H1 (cell line): ENCODE results near the gene BPIFB4. TPM values are rescaled to one million over a fixed set of nuclear protein-coding genes. Genes with fewer than 3 reads are reported as not detected.

Experiments
- CTCF ChIA-PET: fragments of 300-600 bp; sonication (Branson Sonifier 250); formaldehyde crosslinking; loops from one replicate; lab custom pipeline; 2021; ENCODE audit not compliant: partially characterized antibody; lab: Charles Lee
- POLR2A ChIA-PET: fragments of 300-600 bp; sonication (Branson Sonifier 250); formaldehyde crosslinking; loops from one replicate; lab custom pipeline; 2021; ENCODE audit warnings: inconsistent platforms; ENCODE audit not compliant: partially characterized antibody; lab: Charles Lee
- DNase-seq, 2 experiments: peaks; one replicate each; pipeline versions ENCODE4 v3.0.0 to v3.0.0-alpha.2; 2010 to 2022; ENCODE audit warnings: low spot score in 2 of 2, low read depth in 1 of 2, mixed read lengths in 1 of 2
- FAIRE-seq: peaks from 2 replicates; lab custom pipeline; 2011; peaks lifted over from hg19 to GRCh38; lab: Jason Lieb, UNC
- H2AFZ ChIP-seq: 2 replicates; pipeline ENCODE4 v1.8.1; 2012; ENCODE audit warnings: low read length, inconsistent platforms
- H2AK5ac ChIP-seq: 2 replicates; pipeline ENCODE4 v1.6.1; 2013; ENCODE audit warnings: low read depth, low read length
- H2BK120ac ChIP-seq: replicated peaks from 2 replicates; pipeline ENCODE3; 2013; ENCODE audit warnings: low read depth, low read length, inconsistent platforms
- H2BK12ac ChIP-seq: 2 replicates; pipeline ENCODE4 v1.6.1; 2013; ENCODE audit warnings: low read depth, low read length
- H2BK15ac ChIP-seq: 2 replicates; pipeline ENCODE4 v1.6.1; 2013; ENCODE audit warnings: low read length
- H2BK20ac ChIP-seq: 2 replicates; pipeline ENCODE4 v1.6.1; 2013; ENCODE audit warnings: low read length
- H2BK5ac ChIP-seq: 2 replicates; pipeline ENCODE4 v1.6.1; 2013; ENCODE audit warnings: low read depth, low read length
- H3K14ac ChIP-seq: 2 replicates; pipeline ENCODE4 v1.6.1; 2013; ENCODE audit warnings: inconsistent platforms; ENCODE audit not compliant: insufficient read length
- H3K18ac ChIP-seq: 2 replicates; pipeline ENCODE4 v1.6.1; 2013; ENCODE audit warnings: low read length; ENCODE audit errors: extremely low read depth
- H3K23ac ChIP-seq: 2 replicates; pipeline ENCODE4 v1.6.1; 2013; ENCODE audit warnings: inconsistent platforms; ENCODE audit not compliant: insufficient read length
- H3K23me2 ChIP-seq: 2 replicates; pipeline ENCODE4 v1.6.1; 2013; ENCODE audit warnings: low read depth, low read length
- H3K27ac ChIP-seq: 2 replicates; pipeline ENCODE4 v1.6.1; 2011; ENCODE audit warnings: low read depth, low read length, inconsistent platforms
- H3K27me3 ChIP-seq, 4 experiments: replicated peaks in 1 of 4; 1 replicate in 1 of 4; 2 replicates in 3 of 4; pipeline versions ENCODE4 v1.6.1 to v1.8.1; 2011 to 2013; ENCODE audit warnings: low read length in 3 of 4, mild to moderate bottlenecking in 3 of 4, inconsistent platforms in 2 of 4, mixed read lengths in 2 of 4, moderate library complexity in 1 of 4; ENCODE audit not compliant: control insufficient read depth in 3 of 4, insufficient read depth in 3 of 4; ENCODE audit errors: extremely low read depth in 1 of 4
- H3K36me3 ChIP-seq, 4 experiments: 2 replicates each; pipeline versions ENCODE4 v1.6.1 to v1.8.1; 2011 to 2013; ENCODE audit warnings: mild to moderate bottlenecking in 4 of 4, low read length in 3 of 4, moderate library complexity in 2 of 4, control low read depth in 1 of 4, inconsistent platforms in 1 of 4; ENCODE audit not compliant: insufficient read depth in 4 of 4, control insufficient read depth in 2 of 4
- H3K4ac ChIP-seq: replicated peaks from 2 replicates; pipeline ENCODE3; 2013; ENCODE audit warnings: low read length, low read depth, mixed read lengths, inconsistent platforms; ENCODE audit not compliant: insufficient read length
- H3K4me1 ChIP-seq, 4 experiments: replicated peaks in 1 of 4; 1 replicate in 1 of 4; 2 replicates in 3 of 4; pipeline versions ENCODE4 v1.6.1 to v1.8.1; 2011 to 2013; ENCODE audit warnings: low read length in 3 of 4, inconsistent platforms in 2 of 4, mixed read lengths in 1 of 4; ENCODE audit not compliant: insufficient read depth in 4 of 4, control insufficient read depth in 3 of 4
- H3K4me2 ChIP-seq, 2 experiments: 2 replicates each; pipeline versions ENCODE4 v1.6.1 to v1.8.1; 2011 to 2013; ENCODE audit warnings: low read depth in 2 of 2, low read length in 2 of 2, control low read depth in 1 of 2, inconsistent platforms in 1 of 2, mild to moderate bottlenecking in 1 of 2; ENCODE audit not compliant: insufficient read depth in 1 of 2
- H3K4me3 ChIP-seq, 4 experiments: fragments of 200-600, 300-600 bp in 1 of 4; sonication (generic), shearing (Covaris generic), sonication (Bioruptor Twin) in 1 of 4; 2 replicates each; pipeline versions ENCODE4 v1.5.1 to v1.8.1; 2011 to 2016; ENCODE audit warnings: low read length in 4 of 4, low read depth in 3 of 4, control low read depth in 2 of 4, inconsistent platforms in 2 of 4, mild to moderate bottlenecking in 2 of 4, mixed read lengths in 1 of 4, moderate library complexity in 1 of 4; ENCODE audit not compliant: insufficient read depth in 2 of 4; ENCODE audit errors: extremely low read depth in 1 of 4
- H3K56ac ChIP-seq: replicated peaks from 2 replicates; pipeline ENCODE3; 2013; ENCODE audit warnings: low read depth, mild to moderate bottlenecking, mixed read lengths, low read length, inconsistent platforms; ENCODE audit not compliant: insufficient read length
- H3K79me1 ChIP-seq: 2 replicates; pipeline ENCODE4 v1.6.1; 2013; ENCODE audit warnings: low read depth, low read length, control low read depth
- H3K79me2 ChIP-seq, 2 experiments: 2 replicates each; pipeline versions ENCODE4 v1.6.1 to v1.8.1; 2012 to 2013; ENCODE audit warnings: low read length in 2 of 2, mild to moderate bottlenecking in 2 of 2, inconsistent platforms in 1 of 2; ENCODE audit not compliant: insufficient read depth in 2 of 2, control insufficient read depth in 1 of 2
- H3K9ac ChIP-seq, 4 experiments: replicated peaks in 1 of 4; 1 replicate in 1 of 4; 2 replicates in 3 of 4; pipeline versions ENCODE4 v1.6.1 to v1.8.1; 2011 to 2013; ENCODE audit warnings: low read depth in 3 of 4, low read length in 3 of 4, control low read depth in 2 of 4, mild to moderate bottlenecking in 2 of 4, moderate library complexity in 2 of 4, inconsistent platforms in 1 of 4; ENCODE audit errors: extremely low read depth in 1 of 4
- H3K9me3 ChIP-seq, 2 experiments: 2 replicates each; pipeline versions ENCODE4 v1.6.1 to v1.8.1; 2012 to 2013; ENCODE audit warnings: mild to moderate bottlenecking in 2 of 2, moderate library complexity in 2 of 2, control low read depth in 1 of 2, inconsistent platforms in 1 of 2, low read depth in 1 of 2, low read length in 1 of 2, mixed read lengths in 1 of 2; ENCODE audit not compliant: insufficient read depth in 2 of 2
- H4K20me1 ChIP-seq, 2 experiments: replicated peaks in 1 of 2; 2 replicates each; pipeline versions ENCODE3 to v1.8.1; 2011 to 2013; ENCODE audit warnings: inconsistent platforms in 2 of 2, low read length in 2 of 2, mild to moderate bottlenecking in 1 of 2; ENCODE audit not compliant: insufficient read depth in 2 of 2, control insufficient read depth in 1 of 2
- H4K5ac ChIP-seq: 2 replicates; pipeline ENCODE4 v1.6.1; 2013; ENCODE audit warnings: low read length, low read depth, mixed read lengths, inconsistent platforms; ENCODE audit not compliant: insufficient read length
- H4K8ac ChIP-seq: 2 replicates; pipeline ENCODE4 v1.8.0; 2013; ENCODE audit warnings: mild to moderate bottlenecking, moderate library complexity, low read length, inconsistent platforms; ENCODE audit not compliant: insufficient read depth; ENCODE audit errors: extremely low read depth
- H4K91ac ChIP-seq: replicated peaks from 2 replicates; pipeline ENCODE3; 2013; ENCODE audit warnings: low read length, mixed read lengths, inconsistent platforms; ENCODE audit not compliant: insufficient read length
- ASH2L ChIP-seq: fragments of 200-600, 300-600 bp; sonication (generic); IDR thresholded peaks from one replicate; pipeline ENCODE4 v1.7.1; 2017; ENCODE audit warnings: low read length
- WGBS, 2 experiments: shearing (Covaris generic) in 1 of 2; methylation state at CpG; one replicate each; pipeline versions ENCODE4 v1.1.6 to v1.1.7; 2013 to 2015; ENCODE audit warnings: low lambda C conversion rate in 2 of 2, mixed read lengths in 2 of 2, inconsistent platforms in 1 of 2, low coverage in 1 of 2, missing lambda C conversion rate in 1 of 2; ENCODE audit not compliant: insufficient replicate concordance in 2 of 2, insufficient coverage in 1 of 2, insufficient read length in 1 of 2; ENCODE audit errors: extremely low coverage in 1 of 2, missing lambda C conversion rate in 1 of 2; 5-methylcytosine and 5-hydroxymethylcytosine counted together
- long read RNA-seq, 2 experiments: library from RNA in 1 of 2; library from capped mRNA in 1 of 2; stranded (forward); transcript quantifications; one replicate each; pipeline ENCODE4 v2.0.0, GENCODE V29; 2021; ENCODE audit warnings: inconsistent platforms in 1 of 2
- polyA minus RNA-seq, 3 experiments: library from RNA; depleted of rRNA, polyadenylated mRNA; stranded (reverse); fragments of >200 nt; gene quantifications; 1 replicate in 2 of 3; 2 replicates in 1 of 3; pipeline ENCODE4 v1.2.3, GENCODE V29; 2011
- polyA plus RNA-seq, 7 experiments: library from polyadenylated mRNA; depleted of rRNA in 3 of 7; stranded (reverse) in 5 of 7; unstranded in 2 of 7; fragments of >200 nt in 5 of 7; fragments of 200-250 nt in 2 of 7; gene quantifications; 1 replicate in 5 of 7; 2 replicates in 1 of 7; 4 replicates in 1 of 7; pipeline versions ENCODE4 v1.2.1 to v1.2.3, GENCODE V29; 2011 to 2013; ENCODE audit warnings: missing spikeins in 2 of 7, mixed read lengths in 2 of 7
- total RNA-seq: library from RNA; stranded (reverse); fragmentation: NEBNext Ultra II Directional; extraction: Animal tissue kit (Norgen Biotek cat#: 25700); gene quantifications from 2 replicates; pipeline ENCODE4 v1.2.1, GENCODE V29; 2021

The BPIFB4 gene
- total RNA-seq (not detected in 2 replicates), polyA plus RNA-seq (2011; rRNA removed) (0.17 TPM in 1 of 2 replicates, not detected in the other), polyA minus RNA-seq (2011; rRNA and poly(A)+ RNA removed) (not detected in 2 replicates)
- polyA plus RNA-seq (2011; cell fraction: cytosol; rRNA removed), result not detected
- polyA plus RNA-seq (2011; cell fraction: nucleus; rRNA removed), result 0.31 TPM
- polyA plus RNA-seq (2012, experiment 1 of 2), result 0.11 TPM in 1 of 4 replicates, not detected in the others
- polyA plus RNA-seq (2012, experiment 2 of 2), result not detected
- polyA plus RNA-seq (2013, experiment 1 of 2), result not detected
- 0.11 TPM for polyA plus RNA-seq (2013, experiment 2 of 2)
- not detected for polyA minus RNA-seq (2011; cell fraction: cytosol; rRNA and poly(A)+ RNA removed)
- polyA minus RNA-seq (2011; cell fraction: nucleus; rRNA and poly(A)+ RNA removed), result not detected
- long read RNA-seq, experiment 1, result 0 reads
- long read RNA-seq, experiment 2, result 0 reads

GRCh38 chr20:33079259-33079658 is at the start of gene BPIFB4:
BPIFB4 (plus strand) TSS chr20:33079643; CDS start chr20:33081527, 1,884 bp downstream.
- 88% methylated on average over 2 of the region's 2 CpGs; no CpG with 5 or more reads in 1 of the 2 experiments for whole genome bisulfite sequencing, 2 experiments
- FAIRE-seq (no peak), DNase-seq (no peak)

More at GRCh38 chr20:33079259-33079658, at the start of gene BPIFB4:
- Histone ChIP-seq H2BK15ac (no peak within 1 kb of the TSS), H2BK120ac (no peak within 1 kb of the TSS), H3K27ac (no peak within 1 kb of the TSS), H3K9me3 (no peaks in the 10 kb centered on the region), H3K4me2 (no peak within 1 kb of the TSS), H2BK20ac (no peak within 1 kb of the TSS), H2BK12ac (no peak within 1 kb of the TSS), H3K36me3 (no peaks in the 10 kb centered on the region), H2AFZ (no peak within 1 kb of the TSS), H3K79me1 (no peaks in the 10 kb centered on the region), H3K4me3 (no peak within 1 kb of the TSS), H2AK5ac (no peak within 1 kb of the TSS), H3K27me3 (no peaks in the 10 kb centered on the region), H3K56ac (no peak within 1 kb of the TSS), H3K14ac (no peak within 1 kb of the TSS), H3K79me2 (no peaks in the 10 kb centered on the region), H3K23me2 (peaks cover 8% of the 10 kb centered on the region; the same call in 1 of the 2 replicates), H4K91ac (no peak within 1 kb of the TSS), H4K20me1 (peaks cover 0 to 2% of the 10 kb centered on the region in 2 experiments), H3K9ac (no peak within 1 kb of the TSS), H3K4me1 (no peaks in the 10 kb centered on the region), H3K23ac (no peak within 1 kb of the TSS), H4K5ac (no peak within 1 kb of the TSS), H4K8ac (no peak within 1 kb of the TSS), H2BK5ac (no peak within 1 kb of the TSS), H3K4ac (no peak within 1 kb of the TSS), H3K18ac (no peak within 1 kb of the TSS)
- ChIA-PET CTCF (interaction anchor here (0.5 to 1.4 kb wide), 3 partner anchors 17 to 346 kb away, joined by 3 to 4 read pairs (median 3); no protein-coding TSS in a partner anchor), POLR2A (no interaction called here)
- no peak for TF ChIP-seq ASH2L
